HG03280 (cell line): Measurements from ENCODE around the gene AIFM3.
"Not testable (repeated sequence)": the region's sequence is repeated elsewhere in the genome, so short reads cannot be mapped to it uniquely, and the experiment has no call there.

Experiments used
- ATAC-seq: cut with Tn5 transposase; IDR thresholded peaks from one replicate; pipeline ENCODE4 v1.9.1; 2021; ENCODE audit warnings: mild to moderate bottlenecking, moderate library complexity; ENCODE audit not compliant: unreplicated experiment

AIFM3 gene, protein sequence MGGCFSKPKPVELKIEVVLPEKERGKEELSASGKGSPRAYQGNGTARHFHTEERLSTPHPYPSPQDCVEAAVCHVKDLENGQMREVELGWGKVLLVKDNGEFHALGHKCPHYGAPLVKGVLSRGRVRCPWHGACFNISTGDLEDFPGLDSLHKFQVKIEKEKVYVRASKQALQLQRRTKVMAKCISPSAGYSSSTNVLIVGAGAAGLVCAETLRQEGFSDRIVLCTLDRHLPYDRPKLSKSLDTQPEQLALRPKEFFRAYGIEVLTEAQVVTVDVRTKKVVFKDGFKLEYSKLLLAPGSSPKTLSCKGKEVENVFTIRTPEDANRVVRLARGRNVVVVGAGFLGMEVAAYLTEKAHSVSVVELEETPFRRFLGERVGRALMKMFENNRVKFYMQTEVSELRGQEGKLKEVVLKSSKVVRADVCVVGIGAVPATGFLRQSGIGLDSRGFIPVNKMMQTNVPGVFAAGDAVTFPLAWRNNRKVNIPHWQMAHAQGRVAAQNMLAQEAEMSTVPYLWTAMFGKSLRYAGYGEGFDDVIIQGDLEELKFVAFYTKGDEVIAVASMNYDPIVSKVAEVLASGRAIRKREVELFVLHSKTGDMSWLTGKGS

DNA sequence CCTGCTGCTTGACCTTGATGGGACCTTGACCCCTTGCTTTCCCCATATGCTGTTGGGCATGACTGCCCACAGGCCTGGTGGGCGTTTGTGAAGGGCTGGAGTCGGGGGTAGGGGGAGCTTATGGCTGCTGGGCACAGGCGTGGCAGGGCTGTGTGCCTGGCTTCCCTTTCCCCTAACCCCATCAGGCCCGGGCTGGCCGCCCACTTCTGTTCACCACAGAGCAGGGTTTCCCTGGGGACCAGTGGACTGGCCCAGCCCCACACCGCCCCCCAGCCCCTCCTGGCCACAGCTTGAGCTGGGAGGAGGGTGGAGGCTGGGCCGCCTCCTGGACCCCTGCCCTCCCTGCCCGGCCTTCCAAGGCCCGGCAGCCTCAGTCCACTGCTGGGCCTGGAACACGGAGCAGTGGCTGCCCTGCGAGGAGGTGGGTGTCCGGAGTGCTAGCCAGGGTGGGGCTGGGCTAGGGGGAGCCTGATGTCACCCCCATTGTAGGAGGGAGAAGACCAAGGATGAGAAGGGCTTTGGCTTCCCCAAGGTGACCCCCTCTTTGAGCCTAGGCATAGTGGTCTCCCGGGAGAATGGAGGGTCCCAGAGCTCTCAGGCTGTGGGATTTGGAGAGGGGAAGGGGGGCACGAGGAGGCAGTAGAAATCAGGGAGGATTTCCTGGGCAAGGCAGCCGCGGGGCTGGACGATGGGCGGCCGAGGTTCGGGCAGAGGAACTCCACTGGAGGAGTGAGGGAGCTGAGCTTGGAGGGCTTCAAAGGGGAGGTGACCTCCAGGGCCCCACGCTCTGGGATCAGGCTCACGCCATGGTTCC lies at the start of gene AIFM3:
Gene AIFM3 (plus strand): TSS at position 373 of the 814 bp plus-strand sequence. CDS start 690 bp downstream, outside the sequence.
- ATAC-seq: no peak

DNA sequence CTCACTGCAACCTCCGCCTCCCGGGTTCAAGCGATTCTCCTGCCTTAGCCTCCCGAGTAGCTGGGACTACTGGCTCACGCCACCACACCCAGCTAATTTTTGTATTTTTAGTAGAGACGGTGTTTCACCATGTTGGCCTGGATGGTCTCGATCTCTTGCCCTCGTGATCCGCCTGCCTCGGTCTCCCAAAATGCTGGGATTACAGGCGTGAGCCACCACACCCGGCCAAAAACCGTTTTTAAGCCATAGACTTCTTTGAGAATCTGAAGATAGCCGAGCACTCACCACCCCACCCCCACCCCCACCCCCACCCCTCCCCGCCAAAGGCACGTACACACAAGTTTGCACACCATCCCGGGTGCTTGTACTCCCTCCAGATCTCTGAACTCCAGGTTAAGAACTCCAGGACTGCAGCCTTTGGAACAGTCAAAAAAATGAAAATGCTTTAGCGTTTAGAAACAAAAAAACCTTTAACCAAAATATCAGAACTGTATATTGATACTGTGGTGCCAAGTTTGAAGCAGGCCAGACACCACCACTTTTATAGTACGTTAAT lies 48.3 kb upstream of the AIFM3 start:
- no peak for ATAC-seq

DNA sequence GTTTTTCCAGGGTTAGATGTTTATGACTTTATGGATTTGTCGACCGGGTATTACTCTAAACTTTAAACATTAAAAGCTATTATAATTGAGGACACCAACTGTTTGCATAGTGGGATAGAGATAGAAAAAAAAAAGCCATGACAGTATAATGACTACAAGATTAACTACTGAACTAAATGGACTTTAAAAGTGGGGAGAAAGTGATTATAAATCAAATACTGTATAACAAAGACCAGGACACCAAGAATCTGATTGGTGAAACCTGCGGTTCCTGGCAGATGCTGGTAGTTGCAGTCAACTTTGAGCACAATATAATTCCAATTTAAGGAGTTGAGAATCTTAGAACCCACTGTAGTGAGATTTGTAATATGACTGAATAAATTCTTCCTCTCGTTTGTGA lies 47.3 kb upstream of the AIFM3 start:
- no peak for ATAC-seq

DNA sequence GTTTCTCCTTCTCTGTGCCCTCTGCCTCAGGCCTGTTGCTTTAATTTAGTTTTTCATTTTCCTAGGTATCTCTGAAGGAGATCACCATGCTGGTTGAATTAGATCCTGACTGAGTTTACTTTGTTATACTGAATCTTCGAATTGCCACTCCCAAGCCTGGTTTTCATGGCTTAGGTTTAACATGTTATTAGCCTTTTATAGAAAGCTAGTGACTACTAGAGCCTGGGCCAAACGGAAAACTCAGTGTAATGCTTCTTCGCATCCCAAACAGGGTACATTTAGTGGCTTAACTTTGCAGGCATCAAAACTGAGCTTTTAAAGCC lies 46.2 kb upstream of the AIFM3 start:
- ATAC-seq: no peak

DNA sequence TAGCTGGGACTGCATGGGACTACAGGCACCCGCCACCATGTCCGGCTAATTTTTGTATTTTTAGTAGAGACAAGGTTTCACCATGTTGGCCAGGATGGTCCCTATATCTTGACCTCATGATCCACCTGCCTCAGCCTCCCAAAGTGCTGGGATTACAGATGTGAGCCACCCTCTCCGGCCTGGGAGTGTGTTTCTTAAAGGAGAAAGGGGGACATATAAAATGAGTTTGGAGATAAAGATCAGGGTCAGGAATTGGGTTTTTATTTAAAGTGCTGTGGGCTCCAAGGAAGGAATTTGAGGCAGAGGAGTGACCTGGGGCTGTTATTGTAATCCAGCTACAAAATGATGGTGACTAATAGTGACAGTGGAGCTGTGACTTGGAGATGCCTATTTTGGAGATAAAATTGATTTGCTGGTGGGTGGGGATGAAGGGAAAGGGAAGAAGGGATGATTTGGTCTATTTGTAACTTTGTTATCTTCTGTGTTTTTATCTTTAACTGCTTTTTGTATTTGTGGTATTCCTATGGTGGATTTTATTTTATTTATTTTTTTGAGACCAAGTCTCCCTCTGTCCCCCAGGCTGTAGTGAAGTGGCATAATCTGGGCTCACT lies 44.8 kb upstream of the AIFM3 start:
- ATAC-seq: no peak

DNA sequence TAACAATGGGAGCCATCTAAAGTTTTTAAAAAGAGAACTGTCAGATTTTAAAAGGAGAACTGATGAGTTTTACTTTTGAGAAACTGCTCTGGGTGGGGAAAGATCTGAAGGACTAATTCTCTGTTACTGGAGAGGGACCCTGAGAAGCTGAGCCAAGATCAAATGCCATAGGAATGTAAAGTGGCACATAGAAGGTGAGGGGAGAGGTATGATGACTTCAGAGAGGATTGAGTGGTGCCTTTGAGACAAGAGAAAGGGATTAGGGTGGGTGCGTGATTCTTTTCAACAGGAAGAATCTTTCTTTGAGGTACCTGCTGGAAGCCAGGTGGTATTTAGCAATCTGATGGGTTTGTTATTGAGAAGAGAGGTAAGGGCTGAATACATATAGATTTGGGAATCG lies 40.8 kb upstream of the AIFM3 start:
- no peak for ATAC-seq

DNA sequence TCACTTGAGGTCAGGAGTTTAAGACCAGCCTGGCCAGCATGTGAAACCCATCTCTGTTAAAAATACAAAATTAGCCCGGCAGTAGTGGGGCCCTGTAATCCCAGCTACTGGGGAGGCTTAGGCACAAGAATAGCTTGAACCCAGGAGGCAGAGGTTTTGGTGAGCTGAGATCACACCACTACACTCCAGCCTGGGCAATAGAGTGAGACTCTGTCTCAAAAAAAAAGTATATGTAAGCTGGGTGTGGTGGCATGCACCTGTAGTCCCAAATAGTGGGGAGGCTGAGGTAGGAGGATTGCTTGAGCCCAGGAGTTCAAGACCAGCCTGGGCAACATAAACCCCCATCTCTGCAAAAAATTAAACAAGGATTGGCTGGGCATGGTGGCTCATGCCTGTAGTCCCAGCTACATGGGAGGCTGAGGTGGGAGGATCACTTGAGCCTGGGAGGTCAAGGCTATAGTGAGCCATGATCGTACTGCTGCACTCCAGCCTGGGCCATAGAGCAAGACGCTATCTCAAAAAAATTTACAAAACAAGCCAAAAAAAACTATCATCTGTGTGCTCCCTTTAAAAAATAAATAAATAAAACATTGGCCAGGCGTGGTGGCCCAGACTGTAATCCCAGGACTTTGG lies 39.0 kb upstream of the AIFM3 start:
- ATAC-seq: no peak

DNA sequence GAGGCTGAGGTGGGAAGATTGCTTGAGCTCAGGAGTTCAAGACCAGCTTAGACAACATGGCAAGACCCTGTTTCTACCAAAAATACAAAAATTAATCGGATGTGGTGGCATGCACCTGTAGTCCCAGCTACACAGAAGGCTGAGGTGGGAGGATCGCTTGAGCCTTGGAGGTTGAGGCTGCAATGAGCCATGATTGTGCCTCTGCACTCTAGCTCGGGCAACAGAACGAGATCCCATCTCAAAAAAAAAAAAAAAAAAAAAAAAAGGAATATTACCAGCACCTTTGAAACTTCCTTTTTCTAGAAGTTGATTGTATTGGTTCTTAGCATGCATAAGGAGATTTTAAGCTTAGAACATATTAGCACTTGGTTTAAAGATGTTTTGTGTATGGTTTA lies 38.5 kb upstream of the AIFM3 start:
- ATAC-seq: no peak

DNA sequence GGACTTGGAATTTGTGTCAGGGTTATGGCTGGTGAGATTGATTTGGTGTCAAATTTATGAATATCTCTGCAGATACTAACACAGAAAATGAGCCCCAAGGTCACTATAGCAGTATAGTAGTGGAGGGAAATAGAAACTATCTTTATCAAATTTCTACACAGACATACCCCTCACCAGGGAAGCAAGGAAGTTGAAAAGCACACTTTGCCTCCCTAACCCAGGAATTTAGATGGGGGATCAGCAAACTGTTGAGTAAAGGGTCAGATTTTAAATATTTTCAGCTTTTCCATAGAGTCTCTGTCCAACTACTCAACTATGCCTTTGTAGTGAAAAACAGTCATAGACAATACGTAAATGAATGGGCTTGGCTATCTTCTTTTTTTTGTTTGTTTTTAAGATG lies 37.1 kb upstream of the AIFM3 start:
- ATAC-seq: no peak

DNA sequence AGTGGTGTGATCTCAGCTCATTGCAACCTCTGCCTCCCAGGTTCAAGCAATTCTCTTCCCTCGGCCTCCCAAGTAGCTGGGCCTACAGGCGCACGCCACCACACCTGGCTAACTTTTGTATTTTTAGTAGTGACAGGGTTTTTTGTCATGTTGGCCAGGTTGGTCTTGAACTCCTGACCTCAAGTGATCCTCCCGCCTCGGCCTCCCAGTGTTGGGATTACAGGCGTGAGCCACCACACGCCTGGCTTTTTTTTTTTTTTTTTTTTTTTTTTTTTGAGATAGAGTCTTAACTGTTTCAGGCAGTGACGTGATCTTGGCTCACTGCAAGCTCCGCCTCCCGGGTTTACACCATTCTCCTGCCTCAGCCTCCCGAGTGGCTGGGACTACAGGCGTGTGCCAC lies 36.6 kb upstream of the AIFM3 start:
- ATAC-seq: not testable (repeated sequence)

DNA sequence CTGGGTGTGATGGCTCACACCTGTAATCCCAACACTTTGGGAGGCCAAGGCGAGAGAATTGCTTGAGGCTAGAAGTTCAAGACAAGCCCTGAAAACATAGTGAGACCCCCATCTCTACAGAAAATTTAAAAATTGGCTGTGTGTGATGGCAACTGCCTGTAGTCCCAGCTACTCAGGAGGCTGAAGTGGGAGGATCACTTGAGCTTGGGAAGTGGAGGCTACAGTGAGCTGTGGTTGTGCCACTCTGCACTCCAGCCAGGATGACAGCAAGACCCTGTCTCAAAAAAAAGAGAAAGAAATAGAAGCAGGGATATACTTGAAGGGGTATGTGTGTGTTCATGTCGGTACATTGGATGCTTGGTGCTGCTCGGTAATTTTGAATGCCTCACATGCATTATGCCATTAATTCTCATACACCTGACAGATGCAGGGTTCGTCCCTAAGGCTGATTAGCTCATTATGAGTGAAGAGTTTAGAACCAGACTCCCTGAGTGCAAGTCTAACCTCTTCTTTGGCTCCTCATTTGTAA lies 35.9 kb upstream of the AIFM3 start:
- ATAC-seq: no peak

DNA sequence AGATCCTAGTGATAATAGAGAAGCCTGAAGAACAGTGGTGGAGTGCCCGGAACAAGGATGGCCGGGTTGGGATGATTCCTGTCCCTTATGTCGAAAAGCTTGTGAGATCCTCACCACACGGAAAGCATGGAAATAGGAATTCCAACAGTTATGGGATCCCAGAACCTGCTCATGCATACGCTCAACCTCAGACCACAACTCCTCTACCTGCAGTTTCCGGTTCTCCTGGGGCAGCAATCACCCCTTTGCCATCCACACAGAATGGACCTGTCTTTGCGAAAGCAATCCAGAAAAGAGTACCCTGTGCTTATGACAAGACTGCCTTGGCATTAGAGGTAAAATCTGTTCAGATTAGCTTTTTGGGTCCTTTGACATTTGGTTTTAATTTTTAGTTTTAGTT lies 33.1 kb upstream of the AIFM3 start:
- ATAC-seq: no peak

DNA sequence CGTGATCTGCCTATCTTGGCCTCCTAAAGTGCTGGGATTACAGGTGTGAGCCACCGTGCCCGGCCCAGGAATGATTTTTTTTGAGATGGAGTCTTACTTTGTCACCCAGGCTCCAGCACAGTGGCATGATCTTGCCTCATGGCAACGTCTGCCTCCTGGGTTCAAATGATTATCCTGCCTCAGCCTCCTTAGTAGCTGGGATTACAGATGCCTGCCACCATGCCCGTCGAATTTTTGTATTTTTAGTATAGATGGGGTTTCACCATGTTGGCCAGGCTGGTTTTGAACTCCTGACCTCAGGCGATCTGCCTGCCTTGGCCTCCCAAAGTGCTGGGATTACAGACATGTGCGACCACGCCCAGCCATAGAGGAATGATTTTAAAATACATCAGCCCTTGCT lies 32.0 kb upstream of the AIFM3 start:
- not testable (repeated sequence) for ATAC-seq

DNA sequence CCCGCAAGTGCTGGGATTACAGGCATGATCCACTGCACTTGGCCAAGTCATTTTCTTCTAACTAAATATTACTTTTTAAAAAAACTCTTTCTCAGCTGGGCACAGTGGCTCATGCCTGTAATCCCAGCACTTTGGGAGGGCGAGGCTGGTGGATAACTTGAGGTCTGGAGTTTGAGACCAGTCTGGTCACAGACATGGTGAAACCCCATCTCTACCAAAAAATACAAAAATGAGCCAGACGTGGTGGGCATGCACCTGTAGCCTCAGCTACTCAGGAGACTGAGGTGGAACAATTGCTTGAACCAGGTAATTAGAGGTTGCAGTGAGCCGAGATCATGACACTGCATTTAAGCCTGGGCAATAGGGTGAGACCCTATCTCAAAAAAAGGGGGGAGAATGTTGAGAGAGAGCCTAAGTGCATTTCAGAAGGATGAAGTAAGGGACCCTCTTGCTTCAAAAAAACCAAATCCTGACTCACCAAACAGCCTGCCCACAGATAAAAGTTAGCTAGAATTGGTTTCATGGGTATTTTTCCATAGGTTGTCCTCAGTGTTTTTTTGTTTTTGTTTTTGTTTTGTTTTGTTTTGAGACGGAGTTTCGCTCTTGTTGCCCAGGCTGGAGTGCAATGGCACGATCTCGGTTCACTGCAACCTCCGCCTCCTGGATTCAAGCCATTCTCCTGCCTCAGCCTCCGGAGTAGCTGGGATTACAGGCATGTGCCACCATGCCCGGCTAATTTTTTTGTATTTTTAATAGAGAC lies 31.1 kb upstream of the AIFM3 start:
- not testable (repeated sequence) for ATAC-seq

DNA sequence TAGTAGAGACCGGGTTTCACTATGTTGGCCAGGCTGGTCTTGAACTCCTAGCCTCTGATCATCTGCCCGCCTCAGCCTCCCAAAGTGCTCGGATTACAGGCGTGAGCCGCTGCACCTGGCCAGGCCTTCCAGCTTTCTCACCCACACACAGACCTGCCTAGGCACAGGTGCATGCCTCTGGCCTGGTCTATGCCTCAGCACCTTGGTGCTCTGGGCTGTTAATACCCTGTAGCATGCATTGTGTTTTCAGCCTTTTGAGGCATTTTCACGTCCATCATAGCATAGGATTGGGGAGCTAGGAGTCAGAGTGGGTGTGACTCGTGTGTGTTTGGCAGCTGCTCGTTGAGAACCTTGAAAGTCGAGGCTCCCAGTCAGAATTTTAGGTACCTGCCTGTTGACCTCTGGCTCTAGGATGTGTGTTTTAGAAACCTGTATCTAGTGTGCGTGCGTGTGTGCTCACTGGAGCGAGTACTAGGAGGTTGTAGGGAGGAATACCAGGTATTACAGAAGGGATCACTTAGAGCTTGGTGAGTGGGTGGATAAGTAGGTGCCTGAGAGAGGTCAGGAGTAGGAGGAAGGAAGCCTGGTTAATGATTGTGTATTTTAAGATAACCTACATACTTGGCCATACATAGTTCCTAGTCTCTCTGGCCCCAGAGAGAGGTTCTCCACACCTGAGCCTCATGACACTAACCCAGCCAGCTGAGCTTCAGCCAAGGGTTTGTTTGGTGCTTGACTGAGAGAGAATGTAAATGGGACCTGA lies 29.8 kb upstream of the AIFM3 start:
- ATAC-seq: no peak

DNA sequence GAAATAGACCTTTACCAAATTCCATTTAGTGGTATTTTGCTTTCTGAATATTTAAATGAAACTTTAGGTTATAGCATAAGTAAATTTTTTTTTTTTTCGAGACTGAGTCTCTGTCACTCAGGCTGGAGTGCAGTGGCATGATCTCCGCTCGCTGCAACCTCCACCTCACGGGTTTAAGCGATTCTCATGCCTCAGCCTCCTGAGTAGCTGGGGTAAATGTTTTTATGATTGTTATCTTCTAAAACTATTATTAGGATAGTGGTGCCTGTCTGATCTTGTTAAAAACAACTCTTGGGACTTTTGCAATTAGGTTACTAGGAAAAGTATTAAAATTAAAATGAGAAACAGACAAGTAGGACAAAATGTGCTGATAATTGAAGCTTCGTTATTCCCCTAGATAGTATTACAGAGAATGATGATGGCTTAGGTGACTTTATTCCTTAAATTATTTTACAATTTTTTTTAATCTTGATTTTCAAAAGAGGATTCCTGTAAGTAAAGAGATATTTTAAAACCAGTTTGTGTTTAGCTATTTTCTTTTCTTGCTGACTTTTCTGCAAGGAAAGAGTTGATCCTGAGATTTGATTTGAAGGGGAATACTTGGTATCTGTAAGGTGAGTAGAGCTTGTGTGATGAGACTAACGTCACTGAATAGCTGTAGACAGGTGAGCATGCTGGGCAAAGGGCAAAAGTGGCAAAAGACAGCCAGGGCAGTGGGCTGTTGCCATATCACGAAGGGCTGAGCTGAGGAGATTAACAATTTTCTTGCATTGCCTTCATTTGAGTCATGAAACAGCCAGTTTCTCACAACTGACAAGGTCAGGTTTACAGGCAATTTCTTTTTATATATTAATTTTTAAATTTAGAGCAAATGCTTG lies 29.0 kb upstream of the AIFM3 start:
- no peak for ATAC-seq

DNA sequence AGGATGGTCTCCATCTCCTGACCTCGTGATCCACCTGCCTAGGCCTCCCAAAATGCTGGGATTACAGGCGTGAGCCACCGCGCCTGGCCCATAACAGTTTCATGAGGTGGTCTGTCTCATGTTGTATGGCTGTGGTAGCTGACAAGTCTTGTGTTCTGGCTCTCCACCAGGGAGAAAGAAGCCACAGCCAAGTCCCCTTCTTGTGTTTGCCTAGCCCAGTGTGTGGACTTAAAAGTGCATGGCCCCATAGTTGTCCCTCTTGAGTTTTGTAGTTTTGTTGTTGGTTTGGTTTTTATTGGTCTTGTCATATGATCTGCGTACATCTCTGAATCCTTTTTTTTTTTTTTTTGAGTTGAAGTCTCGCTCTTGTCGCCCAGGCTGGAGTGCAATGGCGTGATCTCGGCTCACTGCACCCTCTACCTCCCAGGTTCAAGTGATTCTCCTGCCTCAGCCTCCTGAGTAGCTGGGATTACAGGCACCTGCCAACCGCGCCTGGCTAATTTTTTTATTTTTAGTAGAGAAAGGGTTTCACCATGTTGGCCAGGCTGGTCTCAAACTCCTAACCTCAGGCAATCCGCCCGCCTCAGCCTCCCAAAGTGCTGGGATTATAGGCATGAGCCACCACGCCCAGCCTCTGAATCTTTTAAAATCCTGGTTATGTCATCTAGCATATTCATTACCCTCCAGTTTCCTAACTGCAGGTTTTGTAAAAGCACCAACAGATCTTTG lies 27.4 kb upstream of the AIFM3 start:
- not testable (repeated sequence) for ATAC-seq
